GM12801 (cell line): ENCODE results near the gene ST6GALNAC6.

Experiments used
- TF ChIP-seq, protein P1 (sequence below): IDR thresholded peaks from one replicate; pipeline ENCODE4 v1.5.1; 2011; ENCODE audit warnings: control low read depth; ENCODE audit not compliant: insufficient read length; ENCODE audit errors: extremely low read depth

ST6GALNAC6 gene

DNA sequence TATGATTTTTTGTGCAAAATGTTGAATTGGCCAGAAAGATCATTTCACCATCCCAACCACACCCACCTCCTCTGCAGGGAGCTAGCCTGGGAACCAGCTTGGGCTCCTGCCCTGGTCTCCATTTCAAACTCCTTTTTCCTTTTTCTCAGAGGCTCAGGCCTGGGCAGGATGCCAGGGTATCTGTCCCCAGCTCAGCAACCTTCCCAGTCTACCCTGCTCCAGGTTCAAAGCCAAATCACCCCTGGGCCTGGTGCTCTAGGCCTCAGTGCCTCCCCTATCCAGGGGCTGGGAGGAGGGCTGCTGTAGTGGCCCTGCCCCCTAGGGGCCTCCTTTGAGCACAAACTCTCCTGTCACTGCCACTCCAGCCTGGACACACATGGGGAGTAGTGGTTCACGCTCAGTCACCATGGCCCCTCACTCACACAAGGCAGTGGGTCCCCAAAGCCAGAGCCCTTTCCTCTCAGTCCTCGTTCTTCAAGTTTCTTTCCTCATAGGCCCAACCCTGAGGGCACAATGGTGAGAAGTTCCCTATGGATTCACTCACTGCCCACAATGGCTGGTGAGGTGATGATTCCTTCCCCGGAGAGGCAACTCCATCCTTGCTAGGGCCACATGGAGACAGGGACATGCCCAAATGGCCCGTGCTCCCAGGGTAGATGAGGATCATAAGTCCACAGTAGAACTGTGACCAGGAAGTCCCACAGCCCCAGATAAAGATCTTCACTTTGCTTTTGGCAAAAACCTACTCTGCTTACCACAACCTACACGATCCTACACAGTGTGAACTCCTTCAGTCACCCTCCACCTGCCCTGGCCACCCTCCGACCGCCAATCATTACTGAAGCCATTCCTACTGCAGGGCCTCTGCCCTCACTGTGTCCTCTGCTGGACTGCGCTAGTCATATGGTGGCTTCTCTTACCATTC is 19.0 kb upstream of the ST6GALNAC6 start:
- TF ChIP-seq, protein P1, sequence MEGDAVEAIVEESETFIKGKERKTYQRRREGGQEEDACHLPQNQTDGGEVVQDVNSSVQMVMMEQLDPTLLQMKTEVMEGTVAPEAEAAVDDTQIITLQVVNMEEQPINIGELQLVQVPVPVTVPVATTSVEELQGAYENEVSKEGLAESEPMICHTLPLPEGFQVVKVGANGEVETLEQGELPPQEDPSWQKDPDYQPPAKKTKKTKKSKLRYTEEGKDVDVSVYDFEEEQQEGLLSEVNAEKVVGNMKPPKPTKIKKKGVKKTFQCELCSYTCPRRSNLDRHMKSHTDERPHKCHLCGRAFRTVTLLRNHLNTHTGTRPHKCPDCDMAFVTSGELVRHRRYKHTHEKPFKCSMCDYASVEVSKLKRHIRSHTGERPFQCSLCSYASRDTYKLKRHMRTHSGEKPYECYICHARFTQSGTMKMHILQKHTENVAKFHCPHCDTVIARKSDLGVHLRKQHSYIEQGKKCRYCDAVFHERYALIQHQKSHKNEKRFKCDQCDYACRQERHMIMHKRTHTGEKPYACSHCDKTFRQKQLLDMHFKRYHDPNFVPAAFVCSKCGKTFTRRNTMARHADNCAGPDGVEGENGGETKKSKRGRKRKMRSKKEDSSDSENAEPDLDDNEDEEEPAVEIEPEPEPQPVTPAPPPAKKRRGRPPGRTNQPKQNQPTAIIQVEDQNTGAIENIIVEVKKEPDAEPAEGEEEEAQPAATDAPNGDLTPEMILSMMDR, result no peak

DNA sequence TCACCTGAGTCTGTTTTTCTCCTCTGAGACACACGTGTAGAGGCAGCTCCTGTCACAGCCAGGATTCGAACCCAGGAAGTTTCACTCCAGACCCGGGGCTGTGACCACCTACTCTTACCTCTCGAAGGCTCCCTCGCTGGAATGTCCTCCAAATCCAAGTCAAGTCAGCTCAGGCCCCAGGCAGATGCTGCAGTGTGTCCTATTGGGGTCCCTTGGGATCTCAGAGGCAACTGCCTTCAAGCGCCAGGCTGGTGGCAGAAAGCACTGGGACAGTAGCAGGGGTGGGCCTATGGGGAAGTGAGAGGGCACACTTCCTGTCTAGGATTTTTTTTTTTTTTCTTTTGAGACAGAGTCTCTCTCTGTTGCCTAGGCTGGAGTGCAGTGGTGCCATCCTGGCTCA is 18.2 kb upstream of the ST6GALNAC6 start:
- TF ChIP-seq, protein P1, result no peak

DNA sequence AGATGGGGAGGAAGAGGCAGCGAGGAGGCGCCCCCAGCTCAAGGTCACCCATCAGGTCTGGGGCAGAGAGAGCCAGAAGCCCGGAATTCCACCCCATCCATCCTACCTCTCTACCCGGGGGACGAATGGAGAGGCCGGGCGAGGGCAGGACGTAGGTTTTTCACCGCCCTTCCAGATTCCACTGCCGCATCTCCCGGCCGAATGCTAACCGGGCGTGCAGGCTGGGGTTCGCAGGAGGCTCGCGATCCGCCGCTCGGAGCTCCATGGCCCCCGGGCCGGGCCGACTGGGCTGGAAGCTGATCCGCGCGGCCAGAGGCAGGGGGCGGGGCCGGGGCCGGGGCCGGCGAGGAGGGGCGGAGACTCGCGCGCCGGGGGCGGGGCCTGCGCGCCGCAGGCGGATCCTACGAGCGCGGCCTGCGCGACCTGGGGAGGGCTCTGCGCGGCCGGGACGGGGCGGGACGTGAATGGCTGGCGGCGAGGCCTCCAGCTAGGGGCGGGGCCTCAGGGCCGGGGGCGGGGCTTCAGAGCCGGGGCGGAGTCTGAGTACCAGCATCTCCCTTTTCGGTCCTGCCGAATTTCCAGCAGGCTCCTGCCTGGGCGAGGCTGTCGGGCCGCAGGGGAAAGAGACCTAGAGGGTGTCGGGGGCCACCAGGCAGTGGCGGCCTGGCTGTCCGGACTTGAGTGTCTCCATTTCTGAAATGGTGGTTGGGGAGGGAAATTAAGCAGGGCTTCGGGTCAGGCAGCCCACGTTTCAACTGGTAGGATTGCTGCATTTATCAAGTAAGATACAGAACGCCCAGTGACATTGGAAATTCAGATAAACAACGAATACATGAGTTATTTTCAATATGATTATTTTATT is 17.5 kb upstream of the ST6GALNAC6 start, which contains the start of gene ST6GALNAC4:
Gene ST6GALNAC4, minus strand, starts transcription at position 322 of the 862 bp plus-strand sequence. CDS start 622 bp downstream, outside the sequence.
- TF ChIP-seq, protein P1, result no peak

DNA sequence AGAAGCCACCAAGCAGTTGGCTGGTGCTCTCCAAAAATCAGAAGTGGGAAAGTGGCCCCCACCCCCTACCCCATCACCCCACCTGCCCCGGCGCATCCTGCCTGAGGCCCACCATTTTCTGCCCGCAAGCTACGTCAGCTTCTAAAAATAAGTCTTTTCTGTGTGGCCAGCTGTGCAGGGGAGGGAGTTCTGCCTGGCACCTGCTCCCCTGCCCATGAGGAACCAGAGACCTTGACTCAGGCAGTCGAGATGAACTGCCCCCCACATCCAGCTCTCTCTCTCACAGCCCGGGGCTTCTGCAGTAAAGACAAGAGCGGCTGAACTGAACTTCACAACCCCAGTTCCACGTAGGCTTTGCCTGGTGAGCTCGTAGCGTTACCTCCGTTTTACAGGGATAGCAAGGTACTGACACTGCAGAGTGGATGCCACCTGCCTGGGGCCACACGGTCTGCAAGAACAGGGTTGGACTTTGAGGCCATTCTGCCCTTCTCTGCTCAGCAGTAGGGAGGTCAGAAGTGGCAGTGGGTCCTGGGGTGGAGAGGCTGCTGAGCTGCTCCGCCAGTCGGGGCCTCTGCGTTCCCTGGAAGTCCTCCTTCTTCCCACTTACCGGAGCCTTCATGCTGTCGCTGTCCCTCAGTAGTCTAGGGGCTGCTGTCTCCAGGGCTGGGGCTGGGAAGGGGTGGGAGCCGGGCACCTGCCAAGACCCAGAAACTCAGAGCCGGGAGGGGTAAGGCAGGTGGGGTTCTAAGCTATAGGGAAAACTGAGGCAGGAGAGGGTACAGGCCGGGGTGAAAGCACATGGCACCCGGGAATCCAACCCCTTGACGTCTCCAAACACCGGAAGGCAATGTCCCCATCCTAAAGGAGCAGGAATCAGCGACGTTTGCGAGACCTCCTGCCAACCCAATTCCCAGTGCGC is 16.7 kb upstream of the ST6GALNAC6 start:
- TF ChIP-seq, protein P1, result no peak

DNA sequence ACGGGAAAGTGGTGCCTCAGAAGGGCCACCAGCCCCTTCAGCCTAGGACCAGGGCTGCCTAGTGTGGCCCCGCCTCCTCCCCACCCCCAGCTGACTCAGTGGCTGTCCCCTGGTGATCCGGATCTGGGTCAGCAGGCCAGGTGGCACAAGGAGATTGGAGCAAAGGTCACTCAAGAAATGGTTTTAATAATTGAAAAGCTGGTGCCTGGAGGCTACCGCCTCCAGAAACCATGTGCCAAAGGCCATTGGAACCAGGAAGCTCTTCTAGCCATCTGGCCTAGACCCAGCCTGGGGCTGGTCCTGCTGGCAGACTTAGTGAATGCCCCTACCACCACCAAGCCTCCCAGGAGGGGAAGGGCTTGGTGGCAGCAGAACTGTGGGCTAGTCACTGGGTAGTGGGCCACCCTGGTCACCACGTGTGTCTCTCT is 15.9 kb upstream of the ST6GALNAC6 start:
- TF ChIP-seq, protein P1, result no peak

DNA sequence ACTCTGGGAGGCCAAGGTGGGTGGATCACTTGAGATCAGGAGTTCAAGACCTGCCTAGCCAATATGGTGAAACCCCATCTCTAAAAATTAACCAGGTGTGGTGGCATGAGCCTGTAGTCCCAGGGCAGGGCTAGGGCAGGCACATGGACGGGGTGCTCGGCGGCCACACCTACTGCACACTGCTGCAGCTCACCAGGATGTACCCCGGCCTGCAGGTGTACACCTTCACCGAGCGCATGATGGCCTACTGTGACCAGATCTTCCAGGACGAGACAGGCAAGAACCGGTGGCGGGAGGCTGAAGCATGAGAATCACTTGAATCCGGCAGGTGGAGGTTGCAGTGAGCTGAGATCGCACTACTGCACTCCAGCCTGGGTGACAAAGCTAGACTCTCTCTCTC is 14.3 kb upstream of the ST6GALNAC6 start:
- TF ChIP-seq, protein P1, result no peak
